Thoracic aorta (tissue), 2 donors: ENCODE measurements around the gene TM9SF1. TPM values are rescaled to one million over a fixed set of nuclear protein-coding genes. Genes with fewer than 3 reads are reported as not detected.

ENCODE experiments used
- ATAC-seq: fragments of 150-250 bp; one replicate; pipeline ENCODE4 v1.8.0; 2017; ENCODE audit warnings: low read depth; ENCODE audit not compliant: insufficient number of reproducible peaks, low FRiP score
- DNase-seq: peaks from one replicate; pipeline ENCODE4 v3.0.0-alpha.2; 2020; ENCODE audit warnings: low spot score
- H3K27ac ChIP-seq, 2 donors: fragments of 200-600 bp; sonication (generic); 1 replicate in 1 of 2; 2 replicates in 1 of 2; pipeline ENCODE4 v1.5.1; 2016; ENCODE audit warnings: mild to moderate bottlenecking in 2 of 2, moderate library complexity in 2 of 2
- H3K27me3 ChIP-seq: fragments of 200-600 bp; sonication (generic); replicated peaks from 2 replicates; pipeline ENCODE4 v1.6.0; 2016; ENCODE audit warnings: mild to moderate bottlenecking; ENCODE audit not compliant: insufficient read depth
- H3K36me3 ChIP-seq: fragments of 200-600 bp; sonication (generic); one replicate; pipeline ENCODE4 v1.5.1; 2016
- H3K4me1 ChIP-seq, 2 donors: fragments of 200-600 bp; sonication (generic); 1 replicate in 1 of 2; 2 replicates in 1 of 2; pipeline versions ENCODE4 v1.5.1 to v1.6.0; 2016; ENCODE audit warnings: low read depth in 2 of 2, mild to moderate bottlenecking in 1 of 2; ENCODE audit not compliant: control insufficient read depth in 1 of 2
- H3K4me3 ChIP-seq: fragments of 200-600 bp; sonication (generic); 2 replicates; pipeline ENCODE4 v1.5.1; 2016; ENCODE audit warnings: mild to moderate bottlenecking
- H3K9me3 ChIP-seq: fragments of 200-600 bp; sonication (generic); 2 replicates; pipeline ENCODE4 v1.5.1; 2016
- total RNA-seq, 2 donors: library from RNA; depleted of rRNA; stranded (reverse); fragments of >200 nt; gene quantifications; one replicate each; pipeline versions ENCODE4 v1.1.0 to v1.2.3, GENCODE V29; 2016
- TF ChIP-seq, protein P1 (sequence below): fragments of 200-600 bp; sonication (generic); IDR thresholded peaks from one replicate; pipeline ENCODE4 v1.5.1; 2019; ENCODE audit warnings: antibody characterized with exemption

TM9SF1 gene
- total RNA-seq, 2 donors from 2014 or later, result 51.8 to 81.9 TPM

- TF ChIP-seq, protein P1, sequence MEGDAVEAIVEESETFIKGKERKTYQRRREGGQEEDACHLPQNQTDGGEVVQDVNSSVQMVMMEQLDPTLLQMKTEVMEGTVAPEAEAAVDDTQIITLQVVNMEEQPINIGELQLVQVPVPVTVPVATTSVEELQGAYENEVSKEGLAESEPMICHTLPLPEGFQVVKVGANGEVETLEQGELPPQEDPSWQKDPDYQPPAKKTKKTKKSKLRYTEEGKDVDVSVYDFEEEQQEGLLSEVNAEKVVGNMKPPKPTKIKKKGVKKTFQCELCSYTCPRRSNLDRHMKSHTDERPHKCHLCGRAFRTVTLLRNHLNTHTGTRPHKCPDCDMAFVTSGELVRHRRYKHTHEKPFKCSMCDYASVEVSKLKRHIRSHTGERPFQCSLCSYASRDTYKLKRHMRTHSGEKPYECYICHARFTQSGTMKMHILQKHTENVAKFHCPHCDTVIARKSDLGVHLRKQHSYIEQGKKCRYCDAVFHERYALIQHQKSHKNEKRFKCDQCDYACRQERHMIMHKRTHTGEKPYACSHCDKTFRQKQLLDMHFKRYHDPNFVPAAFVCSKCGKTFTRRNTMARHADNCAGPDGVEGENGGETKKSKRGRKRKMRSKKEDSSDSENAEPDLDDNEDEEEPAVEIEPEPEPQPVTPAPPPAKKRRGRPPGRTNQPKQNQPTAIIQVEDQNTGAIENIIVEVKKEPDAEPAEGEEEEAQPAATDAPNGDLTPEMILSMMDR, result peak; percentile 49
- Histone ChIP-seq H3K36me3 (peaks cover 13% of the 10 kb centered on the region), H3K27ac (peak within 1 kb of the TSS; percentile 84 to 90), H3K4me1 (peaks cover 23 to 43% of the 10 kb centered on the region in 2 donors), H3K27me3 (no peaks in the 10 kb centered on the region), H3K9me3 (no peaks in the 10 kb centered on the region), H3K4me3 (peak within 1 kb of the TSS; percentile 85)
- ATAC-seq, result peak; percentile 94
- DNase-seq, result peak; percentile 100
Observed at GRCh38 chr14:24141097-24141880, 54.0 kb downstream of the TM9SF1 start, which contains the start of gene EMC9. Gene EMC9 (minus strand): TSS chr14:24141591. CDS start chr14:24141304, 287 bp downstream.

GRCh38 chr14:24139272-24139934, 55.8 kb downstream of the TM9SF1 start:
- H3K4me3 ChIP-seq, result no peak overlapping the region
- TF ChIP-seq, protein P1, result no peak
- no peaks in the 10 kb centered on the region for H3K9me3 ChIP-seq
- peaks cover 17 to 36% of the 10 kb centered on the region in 2 donors for H3K4me1 ChIP-seq
- no peak for ATAC-seq
- peaks cover 13% of the 10 kb centered on the region for H3K36me3 ChIP-seq
- no peaks in the 10 kb centered on the region for H3K27me3 ChIP-seq
- no peak overlapping the region for H3K27ac ChIP-seq
- DNase-seq, result no peak

Other genes with a start within 250 kb of the TM9SF1 start
- 10 to 100 TPM; 18.0 to 20.6 TPM for gene DHRS4, start 241.7 kb downstream of the TM9SF1 start, total RNA-seq
- gene DHRS4L2, start 206.5 kb downstream of the TM9SF1 start, total RNA-seq, result 1 to 10 TPM; 5.5 to 6.9 TPM
- gene CARMIL3, start 143.4 kb downstream of the TM9SF1 start, total RNA-seq, result under 1 TPM in 1 of 2 donors, not detected in 1; 0.14 TPM
- 1 to 10 TPM; 1.3 to 2.4 TPM for gene CPNE6, start 123.9 kb downstream of the TM9SF1 start, total RNA-seq
- gene PCK2, start 101.1 kb downstream of the TM9SF1 start, total RNA-seq, result 10 to 100 TPM; 11.4 to 16.9 TPM
- gene DCAF11, start 80.7 kb downstream of the TM9SF1 start, total RNA-seq, result 10 to 100 TPM; 52.8 to 54.2 TPM
- 1 to 10 TPM in 1 of 2 donors, under 1 TPM in 1; 0.92 to 6.1 TPM for gene NRL, start 80.5 kb downstream of the TM9SF1 start, total RNA-seq
- under 1 TPM in 1 of 2 donors, not detected in 1; 0.78 TPM for gene FITM1, start 64.8 kb downstream of the TM9SF1 start, total RNA-seq
- gene PSME1, start 59.2 kb downstream of the TM9SF1 start, total RNA-seq, result 10 to 100 TPM; 61.2 to 84.5 TPM
- 10 to 100 TPM in 1 of 2 donors, 1 to 10 TPM in 1; 4.9 to 18.6 TPM for gene EMC9, start 53.9 kb downstream of the TM9SF1 start, total RNA-seq
- gene PSME2, start 48.8 kb downstream of the TM9SF1 start, total RNA-seq, result 10 to 100 TPM; 24.6 to 28.8 TPM
- 10 to 100 TPM; 60.4 to 94.6 TPM for gene RNF31, start 47.9 kb downstream of the TM9SF1 start, total RNA-seq
- gene IRF9, start 34.2 kb downstream of the TM9SF1 start, total RNA-seq, result 10 to 100 TPM; 74.8 to 86.1 TPM
- gene REC8, start 23.4 kb downstream of the TM9SF1 start, total RNA-seq, result 10 to 100 TPM; 13.1 to 23.6 TPM
- gene IPO4, start 6.6 kb downstream of the TM9SF1 start, total RNA-seq, result 10 to 100 TPM; 19.9 to 64.6 TPM
- gene TSSK4, start 10.3 kb upstream of the TM9SF1 start, total RNA-seq, result not detected
- gene CHMP4A, start 18.0 kb upstream of the TM9SF1 start, total RNA-seq, result 10 to 100 TPM; 33.4 to 58.3 TPM
- 10 to 100 TPM; 15.7 to 24.0 TPM for gene MDP1, start 20.6 kb upstream of the TM9SF1 start, total RNA-seq
- 10 to 100 TPM; 76.0 to 91.4 TPM for gene NEDD8, start 36.9 kb upstream of the TM9SF1 start, total RNA-seq
- gene GMPR2, start 37.5 kb upstream of the TM9SF1 start, total RNA-seq, result 10 to 100 TPM; 39.2 to 51.3 TPM
- gene TINF2, start 47.2 kb upstream of the TM9SF1 start, total RNA-seq, result 10 to 100 TPM; 52.4 to 83.5 TPM
- under 1 TPM in 1 of 2 donors, not detected in 1; 0.21 TPM for gene TGM1, start 67.7 kb upstream of the TM9SF1 start, total RNA-seq
- gene RABGGTA, start 76.2 kb upstream of the TM9SF1 start, total RNA-seq, result 10 to 100 TPM; 28.2 to 44.7 TPM
- 10 to 100 TPM; 25.5 to 31.4 TPM for gene DHRS1, start 104.3 kb upstream of the TM9SF1 start, total RNA-seq
- gene NOP9, start 104.4 kb upstream of the TM9SF1 start, total RNA-seq, result 10 to 100 TPM; 15.8 to 19.2 TPM
- 10 to 100 TPM; 10.9 to 17.3 TPM for gene CIDEB, start 112.5 kb upstream of the TM9SF1 start, total RNA-seq
- gene LTB4R2, start 114.7 kb upstream of the TM9SF1 start, total RNA-seq, result 10 to 100 TPM; 15.2 to 21.8 TPM
- gene LTB4R, start 116.1 kb upstream of the TM9SF1 start, total RNA-seq, result 10 to 100 TPM in 1 of 2 donors, 1 to 10 TPM in 1; 8.9 to 13.1 TPM
- gene ADCY4, start 139.6 kb upstream of the TM9SF1 start, total RNA-seq, result 10 to 100 TPM; 25.5 to 28.7 TPM
- gene RIPK3, start 144.6 kb upstream of the TM9SF1 start, total RNA-seq, result 10 to 100 TPM in 1 of 2 donors, 1 to 10 TPM in 1; 6.8 to 17.9 TPM
- gene NFATC4, start 172.7 kb upstream of the TM9SF1 start, total RNA-seq, result 10 to 100 TPM; 62.0 to 84.5 TPM
- 10 to 100 TPM in 1 of 2 donors, 1 to 10 TPM in 1; 9.5 to 11.6 TPM for gene NYNRIN, start 203.6 kb upstream of the TM9SF1 start, total RNA-seq
- 1 to 10 TPM; 1.3 to 4.2 TPM for gene CBLN3, start 234.2 kb upstream of the TM9SF1 start, total RNA-seq
- gene KHNYN, start 234.5 kb upstream of the TM9SF1 start, total RNA-seq, result 10 to 100 TPM; 62.8 to 71.6 TPM
- 10 to 100 TPM; 27.6 to 61.8 TPM for gene SDR39U1, start 247.3 kb upstream of the TM9SF1 start, total RNA-seq